IPS DF 19.7 (cell line): ENCODE results near the gene PHF14.

Experiments
- DNase-seq: peaks from one replicate; pipeline ENCODE4 v3.0.0-alpha.2; 2013; ENCODE audit warnings: low read depth, low spot score

PHF14 gene

GRCh38 chr7:11172835-11173234, 199.2 kb downstream of the PHF14 start:
- no peak for DNase-seq

- DNase-seq = no peak
Observed at GRCh38 chr7:11175371-11175770, 201.7 kb downstream of the PHF14 start.

- DNase-seq = no peak
Observed at GRCh38 chr7:11175887-11176286, 202.2 kb downstream of the PHF14 start.

GRCh38 chr7:11176985-11177555, 203.4 kb downstream of the PHF14 start:
- no peak for DNase-seq

GRCh38 chr7:11177793-11178192, 204.1 kb downstream of the PHF14 start:
- no peak for DNase-seq

GRCh38 chr7:11181590-11181989, 207.9 kb downstream of the PHF14 start:
- no peak for DNase-seq

- no peak for DNase-seq
Observed at GRCh38 chr7:11182736-11183135, 209.1 kb downstream of the PHF14 start.

GRCh38 chr7:11185179-11185815, 211.6 kb downstream of the PHF14 start:
- DNase-seq = peak; percentile 91

GRCh38 chr7:11188529-11189310, 215.0 kb downstream of the PHF14 start:
- DNase-seq = peak; percentile 45

- no peak for DNase-seq
Observed at GRCh38 chr7:11191081-11191480, 217.4 kb downstream of the PHF14 start.

- no peak for DNase-seq
Observed at GRCh38 chr7:11191574-11192220, 218.0 kb downstream of the PHF14 start.

- no peak for DNase-seq
Observed at GRCh38 chr7:11192506-11192905, 218.8 kb downstream of the PHF14 start.

- peak; percentile 23 for DNase-seq
Observed at GRCh38 chr7:11193131-11193867, 219.6 kb downstream of the PHF14 start.

GRCh38 chr7:11193888-11194287, 220.2 kb downstream of the PHF14 start:
- no peak for DNase-seq

GRCh38 chr7:11194492-11194891, 220.8 kb downstream of the PHF14 start:
- no peak for DNase-seq

- DNase-seq = no peak
Observed at GRCh38 chr7:11195502-11195901, 221.8 kb downstream of the PHF14 start.

- no peak for DNase-seq
Observed at GRCh38 chr7:11196143-11196542, 222.5 kb downstream of the PHF14 start.

- DNase-seq = no peak
Observed at GRCh38 chr7:11203224-11203623, 229.6 kb downstream of the PHF14 start.

GRCh38 chr7:11203683-11204082, 230.0 kb downstream of the PHF14 start:
- no peak for DNase-seq

GRCh38 chr7:11206177-11206899, 232.7 kb downstream of the PHF14 start:
- no peak for DNase-seq

GRCh38 chr7:11207565-11207964, 233.9 kb downstream of the PHF14 start:
- DNase-seq = no peak
